GM12878 (cell line): Measurements from ENCODE around the gene BUB3. TPM values are rescaled to one million over a fixed set of nuclear protein-coding genes. Genes with fewer than 3 reads are reported as not detected.

Experiments used
- ATAC-seq: fragments of 200-7000 bp; cut with Tn5 transposase; 3 replicates; pipeline ENCODE4 v1.9.1; 2020; ENCODE audit warnings: mild to moderate bottlenecking, moderate library complexity
- BruUV-seq: library from RNA; stranded (reverse); fragments of 400-500 nt; replicated peaks from 2 replicates; lab custom pipeline; 2021; lab: Mats Ljungman, UMichigan
- CTCF ChIA-PET: fragments of 300-600 bp; sonication (Branson Sonifier 250); formaldehyde crosslinking; extraction: SDS; loops from one replicate; lab custom pipeline; 2021; ENCODE audit warnings: inconsistent platforms; lab: Yijun Ruan, JAX
- POLR2A ChIA-PET: fragments of 350-600 bp; formaldehyde crosslinking; extraction: SDS; loops from one replicate; lab custom pipeline; 2021; ENCODE audit warnings: inconsistent platforms; lab: Charles Lee
- RAD21 ChIA-PET: fragments of 300-600 bp; sonication (Branson Sonifier 250); formaldehyde crosslinking; loops from one replicate; lab custom pipeline; 2023; ENCODE audit warnings: antibody characterized with exemption; ENCODE audit not compliant: unreplicated experiment; lab: Charles Lee
- SMC1A ChIA-PET: fragments of 300-600 bp; sonication (Branson Sonifier 250); formaldehyde crosslinking; loops from one replicate; lab custom pipeline; 2023; ENCODE audit not compliant: unreplicated experiment, uncharacterized antibody; lab: Charles Lee
- DNase-seq: peaks from one replicate; pipeline ENCODE4 v3.0.0-alpha.2; 2011; ENCODE audit warnings: low read depth, low spot score
- FAIRE-seq: peaks from 3 replicates; lab custom pipeline; 2011; peaks lifted over from hg19 to GRCh38; lab: Jason Lieb, UNC
- H2AFZ ChIP-seq: 2 replicates; pipeline ENCODE4 v1.6.0; 2011; ENCODE audit warnings: low read depth, low read length, control low read depth; ENCODE audit not compliant: control insufficient read depth
- H3K27ac ChIP-seq: 2 replicates; pipeline ENCODE4 v1.5.1; 2011; ENCODE audit warnings: control low read depth; ENCODE audit not compliant: control insufficient read depth, insufficient read depth
- H3K27me3 ChIP-seq, 2 experiments: replicated peaks in 1 of 2; 2 replicates each; pipeline versions ENCODE4 v1.6.0 to v1.6.1; 2011; ENCODE audit warnings: low read length in 1 of 2; ENCODE audit not compliant: control insufficient read depth in 2 of 2, insufficient read depth in 2 of 2
- H3K36me3 ChIP-seq, 2 experiments: 2 replicates each; pipeline ENCODE4 v1.5.1; 2011; ENCODE audit warnings: low read length in 1 of 2; ENCODE audit not compliant: control insufficient read depth in 2 of 2, insufficient read depth in 2 of 2
- H3K4me1 ChIP-seq: 2 replicates; pipeline ENCODE4 v1.6.1; 2011; ENCODE audit warnings: mild to moderate bottlenecking, low read length, moderate library complexity, mixed read lengths; ENCODE audit not compliant: control insufficient read depth, insufficient read depth
- H3K4me2 ChIP-seq: 2 replicates; pipeline ENCODE4 v1.6.0; 2011; ENCODE audit warnings: control low read depth; ENCODE audit not compliant: control insufficient read depth, insufficient read depth
- H3K4me3 ChIP-seq: fragments of 200-600 bp; sonication (generic); 2 replicates; pipeline ENCODE4 v1.5.1; 2016
- H3K79me2 ChIP-seq: 2 replicates; pipeline ENCODE4 v1.6.0; 2011; ENCODE audit warnings: low read length; ENCODE audit not compliant: control insufficient read depth, insufficient read depth
- H3K9ac ChIP-seq: 2 replicates; pipeline ENCODE4 v1.8.0; 2011; ENCODE audit warnings: low read length, control low read depth, mixed read lengths; ENCODE audit not compliant: control insufficient read depth, insufficient read depth
- H3K9me3 ChIP-seq: replicated peaks from 3 replicates; pipeline ENCODE4 v1.5.1; 2011; ENCODE audit warnings: mild to moderate bottlenecking, low read length; ENCODE audit not compliant: control insufficient read depth, insufficient read depth
- H4K20me1 ChIP-seq: 2 replicates; pipeline ENCODE4 v1.6.0; 2011; ENCODE audit not compliant: control insufficient read depth, insufficient read depth
- BCL3 ChIP-seq: IDR thresholded peaks from 2 replicates; pipeline ENCODE4 v1.6.1; 2011; ENCODE audit warnings: borderline replicate concordance, low read depth, mild to moderate bottlenecking, moderate library complexity, low read length; ENCODE audit not compliant: insufficient read depth, poor library complexity, severe bottlenecking
- CREM ChIP-seq: IDR thresholded peaks from 2 replicates; pipeline ENCODE4 v1.6.1; 2014; ENCODE audit warnings: antibody characterized with exemption, low read depth
- HDAC6 ChIP-seq: fragments of 200-600 bp; sonication (generic); IDR thresholded peaks from one replicate; pipeline ENCODE4 v1.8.0; 2017; ENCODE audit warnings: antibody characterized with exemption; ENCODE audit not compliant: unreplicated experiment
- MYC ChIP-seq: IDR thresholded peaks from 2 replicates; pipeline ENCODE4 v1.6.1; 2011; ENCODE audit warnings: mild to moderate bottlenecking, low read length, moderate library complexity, inconsistent platforms; ENCODE audit not compliant: insufficient read depth, insufficient replicate concordance, insufficient read length, severe bottlenecking
- SIN3A ChIP-seq: IDR thresholded peaks from 2 replicates; pipeline ENCODE4 v1.6.1; 2012; ENCODE audit warnings: low read depth, low read length, improper control_type of control experiment
- SKIL ChIP-seq: fragments of 450-650 bp; IDR thresholded peaks from 2 replicates; pipeline ENCODE4 v1.6.1; 2017; ENCODE audit warnings: mild to moderate bottlenecking, low read depth, inconsistent platforms; ENCODE audit not compliant: poor library complexity, severe bottlenecking
- SMAD1 ChIP-seq: fragments of 450-650 bp; IDR thresholded peaks from 2 replicates; pipeline ENCODE4 v1.6.1; 2018; ENCODE audit warnings: mild to moderate bottlenecking, low read depth; ENCODE audit not compliant: partially characterized antibody
- SMC3 ChIP-seq: IDR thresholded peaks from 2 replicates; pipeline ENCODE4 v1.6.1; 2011; ENCODE audit warnings: low read length, improper control_type of control experiment, borderline replicate concordance
- SREBF1 ChIP-seq: IDR thresholded peaks from 2 replicates; pipeline ENCODE4 v1.6.1; 2012; ENCODE audit warnings: mild to moderate bottlenecking, low read length
- TAF1 ChIP-seq: IDR thresholded peaks from 2 replicates; pipeline ENCODE4 v1.6.1; 2011; ENCODE audit warnings: mild to moderate bottlenecking, low read depth, low read length, borderline replicate concordance
- TCF12 ChIP-seq: IDR thresholded peaks from 2 replicates; pipeline ENCODE4 v1.6.1; 2011; ENCODE audit warnings: low read depth, mild to moderate bottlenecking, low read length
- WGBS: methylation state at CpG from one replicate; pipeline ENCODE4 v1.1.6; 2016; ENCODE audit warnings: low lambda C conversion rate; ENCODE audit not compliant: insufficient replicate concordance, insufficient coverage; ENCODE audit errors: missing lambda C conversion rate; 5-methylcytosine and 5-hydroxymethylcytosine counted together
- in situ Hi-C: fragments of 300-500 bp; cut with MboI; formaldehyde crosslinking; loops from 9 replicates; pipeline ENCODE4 v1.14.3; 2018; ENCODE audit warnings: mixed read lengths
- intact Hi-C: fragments of 100-400 bp; cut with micrococcal nuclease; formaldehyde crosslinking; loops from one replicate; pipeline ENCODE4 v1.14.2; 2022; ENCODE audit not compliant: unreplicated experiment
- polyA plus RNA-seq, 11 experiments: library from polyadenylated mRNA; depleted of rRNA in 4 of 11; unstranded in 6 of 11; stranded (reverse) in 5 of 11; fragments of >200 nt; fragmentation: Nextera tagmentation in 4 of 11; fragmentation: Illumina TruSeq in 1 of 11; extraction: Ambion mirVana in 4 of 11; extraction: Trizol in 1 of 11; gene quantifications; 1 replicate in 1 of 11; 2 replicates in 10 of 11; pipeline versions ENCODE4 v1.2.1 to v1.2.3, GENCODE V29; 2011 to 2016; ENCODE audit warnings: inconsistent platforms in 2 of 11, missing spikeins in 2 of 11, low read depth in 1 of 11
- total RNA-seq, 4 experiments: library from RNA; depleted of rRNA in 3 of 4; stranded (reverse); fragments of >200 nt in 3 of 4; fragmentation: Illumina TruSeq in 1 of 4; extraction: Trizol in 1 of 4; gene quantifications; 2 replicates each; pipeline versions ENCODE4 v1.2.1 to v1.2.3, GENCODE V29; 2013 to 2021

Gene BUB3
- total and polyA plus RNA-seq, 10 of the 15 experiments (the other 5 are each of a cell fraction or from before 2014, with no cell fraction given), result 260 to 1,126 (median 441) TPM

- ChIA-PET RAD21 (no interaction called here), CTCF (no interaction called here), POLR2A (no interaction called here), SMC1A (no interaction called here)
- WGBS, result 64% methylated on average over 6 of the region's 6 CpGs
- Histone ChIP-seq H3K4me2 (no peak overlapping the region), H3K4me1 (peaks cover 7% of the 10 kb centered on the region), H3K4me3 (no peak overlapping the region), H3K79me2 (no peaks in the 10 kb centered on the region), H4K20me1 (no peaks in the 10 kb centered on the region), H3K36me3 (no peaks in the 10 kb centered on the region), H3K27ac (no peak overlapping the region), H3K9ac (no peak overlapping the region), H3K27me3 (no peaks in the 10 kb centered on the region), H2AFZ (no peak overlapping the region), H3K9me3 (no peaks in the 10 kb centered on the region)
- intact Hi-C loops (no loop called here), in situ Hi-C loops (no loop called here)
- FAIRE-seq (no peak), DNase-seq (no peak), ATAC-seq (no peak)
- no peak for TF ChIP-seq SMAD1
- peak; percentile 55 for TF ChIP-seq BCL3
- no peak for TF ChIP-seq HDAC6
- no peak for TF ChIP-seq SIN3A
- BruUV-seq, result no TSS peak
Measured at GRCh38 chr10:123200531-123200930, 46.3 kb downstream of the BUB3 start.

GRCh38 chr10:123202506-123202905 is 48.3 kb downstream of the BUB3 start:
- intact Hi-C loops, result no loop called here
- Histone ChIP-seq H3K4me3 (no peak overlapping the region), H3K4me2 (no peak overlapping the region), H3K79me2 (no peaks in the 10 kb centered on the region), H3K4me1 (peaks cover 7% of the 10 kb centered on the region), H4K20me1 (no peaks in the 10 kb centered on the region), H2AFZ (no peak overlapping the region), H3K9ac (no peak overlapping the region), H3K27me3 (no peaks in the 10 kb centered on the region), H3K36me3 (no peaks in the 10 kb centered on the region), H3K9me3 (no peaks in the 10 kb centered on the region), H3K27ac (no peak overlapping the region)
- ATAC-seq, result no peak
- no TSS peak for BruUV-seq
- ChIA-PET CTCF (no interaction called here), SMC1A (no interaction called here), RAD21 (no interaction called here), POLR2A (no interaction called here)
- no peak for DNase-seq
- in situ Hi-C loops, result no loop called here
- WGBS, result 87% methylated on average over 8 of the region's 8 CpGs
- TF ChIP-seq TCF12, result no peak
- no peak for TF ChIP-seq TAF1
- TF ChIP-seq CREM, result no peak
- TF ChIP-seq SKIL, result no peak
- no peak for TF ChIP-seq SREBF1
- TF ChIP-seq SMC3, result no peak
- no peak for TF ChIP-seq MYC
- FAIRE-seq, result no peak
